SK-N-SH treated with all-trans-retinoic acid at 6 μM for 48 hours (cell line): ENCODE data around the gene HLA-C.

ENCODE experiments used
- ATAC-seq: fragments of 200-7000 bp; cut with Tn5 transposase; 3 replicates; pipeline ENCODE4 v1.9.1; 2020; ENCODE audit warnings: mild to moderate bottlenecking, moderate library complexity
- ARNTL ChIP-seq: fragments of 450-650 bp; formaldehyde crosslinking; IDR thresholded peaks from 2 replicates; pipeline ENCODE4 v1.5.0; 2020; ENCODE audit warnings: low read depth, mild to moderate bottlenecking, moderate library complexity, borderline replicate concordance
- CREB5 ChIP-seq: fragments of 250-450 bp; sonication (Bioruptor Pico); IDR thresholded peaks from 2 replicates; pipeline ENCODE4 v1.5.1; 2020; ENCODE audit warnings: low read depth, mild to moderate bottlenecking, moderate library complexity
- CSRNP3 ChIP-seq: fragments of 250-450 bp; sonication (Bioruptor Pico); IDR thresholded peaks from 2 replicates; pipeline ENCODE4 v1.5.1; 2021; ENCODE audit warnings: mild to moderate bottlenecking, moderate library complexity
- ESRRG ChIP-seq: fragments of 250-450 bp; sonication (Bioruptor Pico); IDR thresholded peaks from 2 replicates; pipeline ENCODE4 v1.6.1; 2021; ENCODE audit warnings: mild to moderate bottlenecking
- GLIS3 ChIP-seq: fragments of 250-450 bp; sonication (Bioruptor Pico); IDR thresholded peaks from 2 replicates; pipeline ENCODE4 v1.5.0; 2020; ENCODE audit warnings: mild to moderate bottlenecking, moderate library complexity
- OSR1 ChIP-seq: fragments of 250-450 bp; sonication (Bioruptor Pico); IDR thresholded peaks from 2 replicates; pipeline ENCODE4 v1.8.0; 2022; ENCODE audit warnings: moderate library complexity, mild to moderate bottlenecking, inconsistent platforms
- PATZ1 ChIP-seq: fragments of 250-450 bp; sonication (Bioruptor Pico); IDR thresholded peaks from 2 replicates; pipeline ENCODE4 v1.8.0; 2020; ENCODE audit warnings: mild to moderate bottlenecking, moderate library complexity, borderline replicate concordance
- POU6F1 ChIP-seq: fragments of 250-450 bp; sonication (Bioruptor Pico); IDR thresholded peaks from 2 replicates; pipeline ENCODE4 v1.8.0; 2021; ENCODE audit warnings: low read depth, mild to moderate bottlenecking, moderate library complexity, borderline replicate concordance
- PPARA ChIP-seq: fragments of 250-450 bp; sonication (Bioruptor Pico); IDR thresholded peaks from 2 replicates; pipeline ENCODE4 v1.5.0; 2020; ENCODE audit warnings: mild to moderate bottlenecking, borderline replicate concordance
- SNAI2 ChIP-seq: fragments of 250-450 bp; sonication (Bioruptor Pico); IDR thresholded peaks from 2 replicates; pipeline ENCODE4 v1.5.0; 2020; ENCODE audit warnings: mild to moderate bottlenecking, moderate library complexity
- TCF4 ChIP-seq: fragments of 250-450 bp; sonication (Bioruptor Pico); IDR thresholded peaks from 2 replicates; pipeline ENCODE4 v1.8.0; 2021; ENCODE audit warnings: mild to moderate bottlenecking, moderate library complexity, borderline replicate concordance
- TOX ChIP-seq: fragments of 250-450 bp; sonication (Bioruptor Pico); IDR thresholded peaks from 2 replicates; pipeline ENCODE4 v1.8.0; 2021; ENCODE audit warnings: mild to moderate bottlenecking, moderate library complexity, borderline replicate concordance
- TSHZ2 ChIP-seq: fragments of 250-450 bp; sonication (Bioruptor Pico); IDR thresholded peaks from 2 replicates; pipeline ENCODE4 v1.5.0; 2020; ENCODE audit warnings: mild to moderate bottlenecking, moderate library complexity
- ZC3H10 ChIP-seq: fragments of 250-450 bp; sonication (Bioruptor Pico); IDR thresholded peaks from 2 replicates; pipeline ENCODE4 v1.5.1; 2021; ENCODE audit warnings: mild to moderate bottlenecking, moderate library complexity
- ZFP30 ChIP-seq: fragments of 450-650 bp; formaldehyde crosslinking; IDR thresholded peaks from 2 replicates; pipeline ENCODE4 v1.5.0; 2022; ENCODE audit warnings: mild to moderate bottlenecking, moderate library complexity
- ZNF565 ChIP-seq: fragments of 450-650 bp; formaldehyde crosslinking; conservative IDR thresholded peaks from 2 replicates; pipeline ENCODE4 v1.5.0; 2020; ENCODE audit warnings: low read depth, mild to moderate bottlenecking, moderate library complexity
- ZNF70 ChIP-seq: fragments of 450-650 bp; formaldehyde crosslinking; IDR thresholded peaks from 2 replicates; pipeline ENCODE4 v1.5.0; 2020; ENCODE audit warnings: mild to moderate bottlenecking, moderate library complexity
- ZNF8 ChIP-seq: fragments of 450-650 bp; formaldehyde crosslinking; IDR thresholded peaks from 2 replicates; pipeline ENCODE4 v1.5.0; 2020; ENCODE audit warnings: mild to moderate bottlenecking, moderate library complexity

Gene HLA-C

GRCh38 chr6:31293343-31293742 lies 21.5 kb upstream of the HLA-C start:
- no peak for ATAC-seq
- no peak for TF ChIP-seq POU6F1 (CRISPR knock-in tag)
- TF ChIP-seq CSRNP3 (CRISPR knock-in tag) = no peak
- TF ChIP-seq SNAI2 (CRISPR knock-in tag) = no peak
- no peak for TF ChIP-seq ESRRG (CRISPR knock-in tag)
- TF ChIP-seq, all 23 proteins: peak for 0

- ATAC-seq = no peak
- no peak for TF ChIP-seq TSHZ2 (CRISPR knock-in tag)
- TF ChIP-seq ZC3H10 (CRISPR knock-in tag) = no peak
- no peak for TF ChIP-seq ZFP30 (CRISPR knock-in tag)
- TF ChIP-seq ZNF565 = no peak
- no peak for TF ChIP-seq CREB5
- no peak for TF ChIP-seq ESRRG (CRISPR knock-in tag)
- no peak for TF ChIP-seq PPARA (CRISPR knock-in tag)
- TF ChIP-seq ARNTL (CRISPR knock-in tag) = no peak
- TF ChIP-seq OSR1 (CRISPR knock-in tag) = no peak
- no peak for TF ChIP-seq CSRNP3 (CRISPR knock-in tag)
- TF ChIP-seq PATZ1 = no peak
- TF ChIP-seq TOX (CRISPR knock-in tag) = no peak
- TF ChIP-seq POU6F1 (CRISPR knock-in tag) = no peak
- no peak for TF ChIP-seq ZNF8
- no peak for TF ChIP-seq GLIS3
- no peak for TF ChIP-seq ZNF70 (CRISPR knock-in tag)
- no peak for TF ChIP-seq TCF4 (CRISPR knock-in tag)
- TF ChIP-seq, all 23 proteins: peak for 0
Observed at GRCh38 chr6:31289788-31290187, 17.9 kb upstream of the HLA-C start.
